ENCODE results near the gene LRRC8D.

The LRRC8D gene

DNA sequence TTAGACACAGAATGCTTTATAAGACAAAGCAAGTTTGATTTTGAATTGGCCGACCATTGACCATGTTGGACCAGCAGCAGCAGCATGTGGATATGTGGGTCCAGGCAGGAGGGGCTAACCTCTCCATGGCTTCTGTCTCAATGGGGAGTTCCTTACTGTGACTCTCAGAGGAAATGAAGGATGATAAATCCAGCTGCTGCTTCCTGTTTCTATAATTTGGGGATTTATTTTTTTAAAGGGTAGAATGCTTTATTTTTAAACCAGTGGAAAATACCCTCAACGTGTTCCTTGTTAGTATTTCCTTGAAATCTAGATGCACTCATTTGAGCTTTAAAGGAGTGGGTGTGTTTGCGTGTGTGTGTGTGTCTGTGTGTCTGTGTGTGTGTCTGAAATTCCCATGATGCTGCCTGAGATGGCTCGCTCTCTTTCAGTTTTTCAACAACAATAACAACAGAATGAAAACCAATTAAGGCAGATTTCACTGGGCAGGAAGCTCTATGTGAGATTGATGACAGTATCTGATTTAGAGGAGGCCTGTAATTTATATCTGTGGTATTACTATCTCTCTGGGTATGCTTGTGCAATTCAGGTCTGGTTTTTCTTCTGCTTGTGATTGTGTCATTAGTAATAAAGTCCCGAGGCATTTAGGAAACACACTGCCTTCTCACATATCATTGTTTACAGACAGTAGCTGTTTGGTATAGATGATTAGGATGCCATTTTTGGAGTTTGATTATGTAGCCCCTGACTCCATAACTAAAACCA lies 88.0 kb downstream of the LRRC8D start:
- H3K4me3 ChIP-seq (ENCODE audit: low read depth, low read length) = no peak overlapping the region
- no peak for TF ChIP-seq CTCF (IDR thresholded peaks at IDR 0.05; ENCODE audit: low read depth, low read length)

- TF ChIP-seq CTCF (IDR thresholded peaks at IDR 0.05; ENCODE audit: low read depth, low read length) = no peak
- no peak overlapping the region for H3K4me3 ChIP-seq (ENCODE audit: low read depth, low read length)
These were observed 89.4 kb downstream of the LRRC8D start for GRCh38 chr1:89910268-89910667.

DNA sequence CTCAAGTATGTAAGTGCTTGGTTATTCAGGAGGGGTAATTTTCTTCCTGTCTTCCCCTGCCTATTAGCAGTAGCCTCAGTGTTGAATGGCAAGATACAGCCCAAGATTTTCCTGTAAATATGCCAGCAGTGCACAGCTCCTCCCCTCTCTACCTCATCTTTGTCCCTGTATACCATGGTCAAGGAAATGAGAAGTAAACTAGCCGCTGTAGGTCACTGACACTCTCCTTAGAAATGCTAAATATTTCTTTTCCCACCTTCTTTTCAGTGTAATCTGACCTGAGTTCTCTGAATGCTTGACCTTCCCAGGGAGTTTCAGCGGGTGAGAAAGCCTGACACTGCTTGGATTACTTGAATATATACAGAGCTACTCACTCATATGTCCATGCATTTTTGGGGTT lies 89.9 kb downstream of the LRRC8D start:
- no peak overlapping the region for H3K4me3 ChIP-seq (ENCODE audit: low read depth, low read length)
- TF ChIP-seq CTCF (IDR thresholded peaks at IDR 0.05; ENCODE audit: low read depth, low read length) = no peak

DNA sequence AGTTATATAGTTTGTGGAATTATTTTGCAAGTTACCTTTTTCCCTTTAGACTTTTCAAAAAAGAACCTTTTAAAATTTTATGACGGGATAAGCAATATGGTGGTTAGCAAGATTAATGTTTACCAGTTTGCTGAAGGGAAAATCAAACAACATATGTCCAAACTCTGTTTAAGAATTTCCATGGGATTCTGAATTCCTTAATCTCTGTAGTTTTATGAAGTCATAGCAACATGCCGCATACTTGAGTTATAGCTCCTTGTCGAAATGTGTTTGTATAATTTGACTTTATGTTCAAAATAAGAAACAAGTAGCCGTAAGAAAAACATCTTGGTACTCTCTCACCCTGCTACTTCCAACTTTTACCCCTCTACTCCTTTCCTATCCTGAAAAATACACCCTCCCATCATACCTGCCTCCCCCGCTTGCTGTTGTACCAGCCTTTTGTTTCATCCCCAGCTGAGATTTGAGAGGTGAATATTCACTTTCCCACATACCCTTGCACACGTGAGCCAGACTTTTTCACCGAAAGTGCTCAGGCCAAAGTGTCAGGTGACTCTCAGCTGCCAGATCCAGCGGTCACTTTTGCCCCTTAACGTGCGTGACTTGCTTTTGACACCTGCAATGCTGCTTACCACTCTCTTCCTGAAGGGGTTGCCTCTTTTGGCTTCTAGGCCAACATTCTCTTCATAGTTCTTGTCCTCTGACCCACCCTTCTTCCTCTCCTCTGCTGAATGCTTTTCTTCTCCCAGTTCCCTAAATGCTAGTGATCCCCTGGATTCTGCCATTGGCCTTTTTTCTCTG lies 90.6 kb downstream of the LRRC8D start:
- TF ChIP-seq CTCF (IDR thresholded peaks at IDR 0.05; ENCODE audit: low read depth, low read length) = no peak
- no peak overlapping the region for H3K4me3 ChIP-seq (ENCODE audit: low read depth, low read length)

DNA sequence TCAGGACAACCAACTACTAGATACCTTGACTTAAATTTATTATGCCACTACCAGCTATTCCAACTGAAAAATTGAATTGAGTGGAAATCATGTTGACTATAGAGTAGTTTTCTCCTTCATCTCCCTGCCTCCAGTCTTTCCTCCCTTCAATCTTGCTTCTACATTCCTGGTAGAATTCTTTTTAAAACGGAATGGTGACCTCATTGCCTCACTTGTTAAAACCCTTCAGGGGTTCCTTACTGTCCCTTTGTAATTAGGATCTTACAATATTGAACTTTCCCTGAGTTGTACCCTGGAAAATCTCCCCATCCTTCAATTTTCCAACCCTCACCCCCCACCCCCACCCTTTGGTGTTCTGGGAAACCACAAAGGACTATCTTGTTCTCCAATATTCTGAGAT lies 91.2 kb downstream of the LRRC8D start:
- no peak overlapping the region for H3K4me3 ChIP-seq (ENCODE audit: low read depth, low read length)
- TF ChIP-seq CTCF (IDR thresholded peaks at IDR 0.05; ENCODE audit: low read depth, low read length) = no peak

DNA sequence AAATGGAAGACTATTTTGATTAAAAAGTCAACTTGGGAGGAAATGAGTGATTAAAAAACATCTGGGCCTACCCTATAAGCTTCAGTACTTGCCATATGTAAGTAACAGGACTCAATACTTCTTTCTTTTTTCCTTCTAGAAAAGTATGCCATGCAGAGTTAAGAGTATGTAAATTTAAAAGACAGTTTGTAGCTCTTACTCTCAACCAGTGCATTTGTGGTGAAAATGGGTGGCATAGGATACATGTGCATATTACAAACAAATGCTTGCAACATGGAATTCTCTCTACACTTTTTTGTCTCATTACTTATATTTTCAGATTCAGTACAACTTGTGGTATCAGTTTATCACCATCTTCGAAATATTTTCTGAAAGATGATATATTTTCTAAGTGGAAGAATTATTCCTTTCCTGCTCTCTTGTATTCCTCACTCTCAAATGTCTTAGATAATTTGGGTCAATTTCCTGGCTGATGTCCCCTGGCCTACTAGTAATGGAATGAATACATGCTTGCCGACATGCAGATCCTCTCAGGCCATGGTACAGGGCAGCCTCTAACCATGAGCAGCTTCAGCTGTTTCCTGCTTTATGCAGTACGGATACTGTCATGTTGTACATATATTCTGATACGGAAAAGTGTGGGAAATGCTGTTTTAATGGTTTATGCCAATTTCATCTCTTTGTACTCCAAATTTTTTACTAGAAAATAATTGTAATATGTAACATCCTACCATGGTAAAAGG lies 92.7 kb downstream of the LRRC8D start:
- no peak overlapping the region for H3K4me3 ChIP-seq (ENCODE audit: low read depth, low read length)
- no peak for TF ChIP-seq CTCF (IDR thresholded peaks at IDR 0.05; ENCODE audit: low read depth, low read length)
